IgD-negative memory B cell (primary cell): Measurements from ENCODE around the gene RIN3. TPM values are rescaled to one million over a fixed set of nuclear protein-coding genes. Genes with fewer than 3 reads are reported as not detected.
"Not testable (repeated sequence)": the region's sequence is repeated elsewhere in the genome, so short reads cannot be mapped to it uniquely, and the experiment has no call there.

Source experiments
- H3K27ac Mint-ChIP-seq, 3 donors: one replicate each; pipeline ENCODE4 v1.8.0; 2020 to 2022; ENCODE audit warnings: mild to moderate bottlenecking in 3 of 3, mixed read lengths in 3 of 3, moderate library complexity in 1 of 3
- H3K27me3 Mint-ChIP-seq: one replicate; pipeline ENCODE4 v1.8.0; 2021; ENCODE audit warnings: mixed read lengths
- H3K36me3 Mint-ChIP-seq: one replicate; pipeline ENCODE4 v1.8.0; 2020; ENCODE audit warnings: mild to moderate bottlenecking, mixed read lengths
- H3K4me1 Mint-ChIP-seq, 3 donors: one replicate each; pipeline ENCODE4 v1.8.0; 2020 to 2022; ENCODE audit warnings: mixed read lengths in 3 of 3, mild to moderate bottlenecking in 1 of 3
- H3K4me3 Mint-ChIP-seq, 4 donors: one replicate each; pipeline ENCODE4 v1.8.0; 2020 to 2022; ENCODE audit warnings: mild to moderate bottlenecking in 4 of 4, mixed read lengths in 4 of 4, moderate library complexity in 3 of 4
- H3K9me3 Mint-ChIP-seq, 3 donors: one replicate each; pipeline ENCODE4 v1.8.0; 2020 to 2021; ENCODE audit warnings: mixed read lengths in 3 of 3, mild to moderate bottlenecking in 1 of 3
- polyA plus RNA-seq: library from polyadenylated mRNA; unstranded; fragments of 300-500 nt; fragmentation: Illumina TruSeq; gene quantifications from one replicate; pipeline ENCODE4 v1.2.3, GENCODE V29; 2021

The RIN3 gene
- polyA plus RNA-seq, 1 donor from 2014 or later, result 29.4 TPM

- peaks cover 6% of the 10 kb centered on the region for H3K36me3 Mint-ChIP-seq
- no peak overlapping the region for H3K27ac Mint-ChIP-seq
- no peak overlapping the region for H3K4me3 Mint-ChIP-seq
- H3K9me3 Mint-ChIP-seq, result no peaks in the 10 kb centered on the region
- H3K27me3 Mint-ChIP-seq, result no peaks in the 10 kb centered on the region
- peaks cover 11 to 14% (median 11%) of the 10 kb centered on the region in 3 donors for H3K4me1 Mint-ChIP-seq
These were observed 125.3 kb downstream of the RIN3 start for GRCh38 chr14:92638904-92639303.

GRCh38 chr14:92639472-92640117 lies 126.0 kb downstream of the RIN3 start:
- not testable (repeated sequence) for H3K27me3 Mint-ChIP-seq, H3K27ac Mint-ChIP-seq, H3K4me3 Mint-ChIP-seq, H3K9me3 Mint-ChIP-seq, H3K36me3 Mint-ChIP-seq
- peaks cover 11 to 14% (median 11%) of the 10 kb centered on the region in 3 donors for H3K4me1 Mint-ChIP-seq

- Mint-ChIP-seq H3K4me3 (no peak overlapping the region), H3K27ac (no peak overlapping the region), H3K36me3 (peaks cover 7% of the 10 kb centered on the region), H3K27me3 (no peaks in the 10 kb centered on the region), H3K4me1 (peaks cover 0 to 7% (median 6%) of the 10 kb centered on the region in 3 donors), H3K9me3 (no peaks in the 10 kb centered on the region)
These were observed 127.7 kb downstream of the RIN3 start for GRCh38 chr14:92641306-92641705.

- Mint-ChIP-seq H3K27me3 (no peaks in the 10 kb centered on the region), H3K36me3 (peaks cover 6% of the 10 kb centered on the region), H3K4me3 (no peak overlapping the region), H3K9me3 (no peaks in the 10 kb centered on the region), H3K27ac (no peak overlapping the region), H3K4me1 (peaks cover 13 to 22% (median 14%) of the 10 kb centered on the region in 3 donors)
These were observed 130.8 kb downstream of the RIN3 start for GRCh38 chr14:92644171-92644969.

GRCh38 chr14:92644970-92645515 lies 131.5 kb downstream of the RIN3 start:
- Mint-ChIP-seq H3K9me3 (no peaks in the 10 kb centered on the region), H3K4me1 (peaks cover 14 to 22% (median 14%) of the 10 kb centered on the region in 3 donors), H3K4me3 (no peak overlapping the region), H3K27me3 (no peaks in the 10 kb centered on the region), H3K27ac (peak overlapping the region in 1 of 3 donors; percentile 29), H3K36me3 (peaks cover 6% of the 10 kb centered on the region)

GRCh38 chr14:92645841-92646478 lies 132.4 kb downstream of the RIN3 start:
- H3K4me3 Mint-ChIP-seq, result peak overlapping the region in 1 of 4 donors; percentile 45
- H3K36me3 Mint-ChIP-seq, result peaks cover 6% of the 10 kb centered on the region
- no peaks in the 10 kb centered on the region for H3K9me3 Mint-ChIP-seq
- H3K27me3 Mint-ChIP-seq, result no peaks in the 10 kb centered on the region
- peak overlapping the region in 1 of 3 donors; percentile 59 for H3K27ac Mint-ChIP-seq
- H3K4me1 Mint-ChIP-seq, result peaks cover 20 to 24% (median 21%) of the 10 kb centered on the region in 3 donors

- H3K27ac Mint-ChIP-seq, result peak overlapping the region in 2 of 3 donors; percentile 20 to 69
These were observed 133.6 kb downstream of the RIN3 start for GRCh38 chr14:92646952-92647796.

GRCh38 chr14:92647797-92648279 lies 134.3 kb downstream of the RIN3 start:
- Mint-ChIP-seq H3K4me1 (peaks cover 20 to 26% (median 22%) of the 10 kb centered on the region in 3 donors), H3K9me3 (no peaks in the 10 kb centered on the region), H3K27me3 (no peaks in the 10 kb centered on the region), H3K27ac (peak overlapping the region; percentile 69 to 86 (median 84)), H3K4me3 (peak overlapping the region in 1 of 4 donors; percentile 60), H3K36me3 (peaks cover 3% of the 10 kb centered on the region)

More at GRCh38 chr14:92646952-92647796, 133.6 kb downstream of the RIN3 start:
- peak overlapping the region in 2 of 4 donors; percentile 37 to 60 for H3K4me3 Mint-ChIP-seq
- peaks cover 6% of the 10 kb centered on the region for H3K36me3 Mint-ChIP-seq
- H3K27me3 Mint-ChIP-seq, result no peaks in the 10 kb centered on the region
- H3K4me1 Mint-ChIP-seq, result peaks cover 20 to 26% (median 22%) of the 10 kb centered on the region in 3 donors
- H3K9me3 Mint-ChIP-seq, result no peaks in the 10 kb centered on the region

- Mint-ChIP-seq H3K27ac (peak overlapping the region; percentile 84 to 87 (median 87)), H3K9me3 (no peaks in the 10 kb centered on the region), H3K27me3 (no peaks in the 10 kb centered on the region), H3K36me3 (peaks cover 5% of the 10 kb centered on the region), H3K4me3 (peak overlapping the region in 1 of 4 donors; percentile 97), H3K4me1 (peaks cover 24 to 32% (median 27%) of the 10 kb centered on the region in 3 donors)
These were observed 135.5 kb downstream of the RIN3 start for GRCh38 chr14:92649066-92649465.

GRCh38 chr14:92649934-92650545 lies 136.5 kb downstream of the RIN3 start:
- H3K4me3 Mint-ChIP-seq, result peak overlapping the region; percentile 8 to 99 (median 98)

GRCh38 chr14:92650581-92651105 lies 137.1 kb downstream of the RIN3 start:
- Mint-ChIP-seq H3K4me3 (peak overlapping the region; percentile 95 to 99 (median 98)), H3K9me3 (no peaks in the 10 kb centered on the region), H3K36me3 (peaks cover 4% of the 10 kb centered on the region), H3K27ac (peak overlapping the region; percentile 87 to 98 (median 97)), H3K4me1 (peaks cover 36 to 43% (median 37%) of the 10 kb centered on the region in 3 donors), H3K27me3 (no peaks in the 10 kb centered on the region)

More at GRCh38 chr14:92649934-92650545, 136.5 kb downstream of the RIN3 start:
- peak overlapping the region; percentile 87 to 98 (median 97) for H3K27ac Mint-ChIP-seq
- H3K27me3 Mint-ChIP-seq, result no peaks in the 10 kb centered on the region
- H3K4me1 Mint-ChIP-seq, result peaks cover 31 to 38% (median 32%) of the 10 kb centered on the region in 3 donors
- no peaks in the 10 kb centered on the region for H3K9me3 Mint-ChIP-seq
- H3K36me3 Mint-ChIP-seq, result peaks cover 5% of the 10 kb centered on the region

- H3K36me3 Mint-ChIP-seq, result peaks cover 7% of the 10 kb centered on the region
- no peaks in the 10 kb centered on the region for H3K9me3 Mint-ChIP-seq
- H3K4me3 Mint-ChIP-seq, result peak overlapping the region; percentile 95 to 99 (median 98)
- peak overlapping the region; percentile 87 to 98 (median 97) for H3K27ac Mint-ChIP-seq
- H3K27me3 Mint-ChIP-seq, result no peaks in the 10 kb centered on the region
- H3K4me1 Mint-ChIP-seq, result peaks cover 42 to 47% (median 42%) of the 10 kb centered on the region in 3 donors
These were observed 137.7 kb downstream of the RIN3 start for GRCh38 chr14:92651106-92651757.
